ENCODE results near the gene SMAD9.

Gene SMAD9

DNA sequence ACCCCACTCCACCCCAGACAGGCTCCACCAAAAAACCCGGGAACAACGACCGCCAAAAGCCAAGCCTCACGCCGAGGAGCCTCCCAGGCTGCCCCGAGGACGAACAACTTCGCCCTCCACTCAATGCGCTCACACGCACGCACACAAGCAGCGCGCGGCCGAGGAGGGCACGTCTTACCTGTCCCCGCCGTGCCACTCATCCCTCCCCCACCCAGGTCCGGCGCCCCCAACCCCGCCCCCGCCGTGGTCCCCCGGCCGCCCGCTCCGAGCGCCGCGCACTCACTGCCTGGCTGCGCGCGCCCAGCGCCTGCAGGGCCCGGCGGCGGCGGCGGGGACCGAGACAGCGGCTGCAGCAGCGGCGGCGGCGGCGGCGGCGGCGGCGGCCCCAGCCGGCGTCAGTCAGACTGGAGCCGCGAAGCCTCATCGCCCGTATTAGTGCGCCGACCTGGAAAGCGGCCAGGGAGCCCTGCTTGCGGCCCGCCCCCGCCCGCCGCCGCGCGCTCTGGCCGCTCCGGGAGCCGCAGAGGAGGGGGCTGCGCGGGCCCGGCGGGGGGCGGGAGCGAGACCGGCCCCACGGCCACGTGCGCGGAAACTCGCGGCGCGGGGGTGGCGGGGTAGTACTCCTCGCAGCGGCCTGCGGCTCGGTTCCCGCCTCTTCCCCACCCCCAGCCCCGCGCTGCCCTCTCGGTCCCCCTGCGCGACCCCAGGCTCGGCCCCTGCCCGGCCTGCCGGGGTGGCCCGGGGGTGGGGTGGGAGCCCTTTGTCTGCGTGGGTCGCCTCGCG is at the start of gene SMAD9:
TSS of gene SMAD9 (minus strand) at position 406 of the 783 bp plus-strand sequence. CDS start 40,549 bp downstream, outside the sequence.
- Histone ChIP-seq H3K9me3 (ENCODE audit: insufficient read depth, low read depth, low read length) (no peaks in the 10 kb centered on the region), H3K9ac (ENCODE audit: low read depth, low read length) (peak within 1 kb of the TSS; percentile 64; the same call in 1 of the 2 replicates), H3K4me3 (ENCODE audit: low read length) (peak within 1 kb of the TSS; percentile 70), H3K27ac (ENCODE audit: low read length) (no peak within 1 kb of the TSS), H3K4me1 (ENCODE audit: insufficient read depth, low read length) (no peaks in the 10 kb centered on the region), H3K36me3 (ENCODE audit: insufficient read depth, low read depth, low read length) (no peaks in the 10 kb centered on the region), H3K27me3 (ENCODE audit: insufficient read depth, low read length) (peaks cover 57% of the 10 kb centered on the region)

DNA sequence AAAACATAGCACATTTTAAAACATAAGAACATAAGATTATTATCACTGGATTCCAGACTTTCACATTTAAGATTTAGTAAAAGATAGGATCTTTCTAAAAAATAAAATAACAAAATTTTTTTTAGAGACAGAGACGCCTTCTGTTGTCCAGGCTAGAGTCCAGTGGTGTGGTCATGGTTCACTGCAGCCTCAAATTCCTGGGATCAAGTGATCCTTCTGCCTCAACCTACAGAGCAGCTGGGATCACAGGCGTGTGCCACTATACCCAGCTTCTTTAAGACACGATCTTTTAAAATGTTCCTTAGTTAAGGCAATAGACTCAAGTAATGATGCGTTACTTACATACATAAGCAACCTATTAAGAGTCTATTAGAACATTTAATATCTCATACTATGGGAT is 46.4 kb upstream of the SMAD9 start:
- H3K9ac ChIP-seq (ENCODE audit: low read depth, low read length), result no peak overlapping the region
- H3K4me1 ChIP-seq (ENCODE audit: insufficient read depth, low read length), result no peaks in the 10 kb centered on the region
- H3K9me3 ChIP-seq (ENCODE audit: insufficient read depth, low read depth, low read length), result no peaks in the 10 kb centered on the region
- H3K4me3 ChIP-seq (ENCODE audit: low read length), result no peak overlapping the region
- no peaks in the 10 kb centered on the region for H3K27me3 ChIP-seq (ENCODE audit: insufficient read depth, low read length)
- peaks cover 58% of the 10 kb centered on the region for H3K36me3 ChIP-seq (ENCODE audit: insufficient read depth, low read depth, low read length)
- no peak overlapping the region for H3K27ac ChIP-seq (ENCODE audit: low read length)

DNA sequence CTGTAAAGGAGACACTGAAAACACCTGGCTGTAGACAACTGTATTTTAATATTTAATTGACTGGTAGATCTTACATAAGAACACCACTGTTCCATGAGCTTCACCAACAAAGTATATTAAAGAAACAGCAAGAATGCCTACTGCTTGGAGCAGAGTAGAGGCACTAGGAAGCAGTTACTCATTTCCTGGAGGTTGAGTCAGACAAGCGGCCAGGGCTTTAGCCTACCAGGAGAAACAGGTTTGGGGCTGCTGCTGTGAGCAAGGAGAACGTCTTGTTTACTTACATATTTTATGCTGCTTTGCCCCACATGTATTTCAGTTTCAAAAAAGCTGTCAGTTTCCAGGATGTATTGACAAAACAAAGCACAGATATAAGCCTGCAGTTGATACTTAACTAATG is 45.7 kb upstream of the SMAD9 start:
- Histone ChIP-seq H3K36me3 (ENCODE audit: insufficient read depth, low read depth, low read length) (peaks cover 51% of the 10 kb centered on the region), H3K4me3 (ENCODE audit: low read length) (no peak overlapping the region), H3K9ac (ENCODE audit: low read depth, low read length) (no peak overlapping the region), H3K9me3 (ENCODE audit: insufficient read depth, low read depth, low read length) (no peaks in the 10 kb centered on the region), H3K4me1 (ENCODE audit: insufficient read depth, low read length) (no peaks in the 10 kb centered on the region), H3K27me3 (ENCODE audit: insufficient read depth, low read length) (no peaks in the 10 kb centered on the region), H3K27ac (ENCODE audit: low read length) (no peak overlapping the region)

DNA sequence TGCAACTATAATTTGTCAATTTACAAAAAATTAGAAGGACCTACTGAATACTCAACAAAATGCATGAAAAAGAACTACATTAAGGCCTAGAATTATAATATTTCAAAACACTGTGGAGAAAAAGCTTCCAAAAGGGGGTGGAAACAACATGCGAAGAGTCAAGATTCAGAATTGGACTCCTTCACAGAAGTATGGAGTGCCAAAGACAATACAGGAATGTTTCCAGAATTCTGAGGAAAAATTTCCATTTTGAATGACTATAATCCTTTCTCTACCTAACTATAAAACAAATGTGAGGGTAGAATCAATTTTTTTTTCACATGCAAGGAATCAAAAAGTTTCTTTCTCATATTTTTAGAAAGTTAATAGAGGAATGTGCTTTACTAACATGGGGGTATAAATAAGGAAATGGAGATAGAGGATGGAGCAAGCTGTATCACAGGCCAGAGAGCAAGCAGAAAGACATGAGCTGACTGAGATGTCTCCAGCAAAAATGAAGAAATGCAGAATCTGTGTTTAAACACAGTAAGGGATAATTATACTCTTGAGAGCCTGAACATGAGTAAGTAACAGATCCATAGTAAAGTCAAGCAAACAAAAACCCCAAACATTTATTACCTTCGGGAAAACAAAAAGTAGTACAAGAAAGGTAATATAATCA is 39.5 kb upstream of the SMAD9 start:
- no peaks in the 10 kb centered on the region for H3K9me3 ChIP-seq (ENCODE audit: insufficient read depth, low read depth, low read length)
- H3K4me3 ChIP-seq (ENCODE audit: low read length), result no peak overlapping the region
- peaks cover 27% of the 10 kb centered on the region for H3K36me3 ChIP-seq (ENCODE audit: insufficient read depth, low read depth, low read length)
- H3K27me3 ChIP-seq (ENCODE audit: insufficient read depth, low read length), result no peaks in the 10 kb centered on the region
- H3K27ac ChIP-seq (ENCODE audit: low read length), result no peak overlapping the region
- H3K4me1 ChIP-seq (ENCODE audit: insufficient read depth, low read length), result no peaks in the 10 kb centered on the region
- H3K9ac ChIP-seq (ENCODE audit: low read depth, low read length), result no peak overlapping the region

DNA sequence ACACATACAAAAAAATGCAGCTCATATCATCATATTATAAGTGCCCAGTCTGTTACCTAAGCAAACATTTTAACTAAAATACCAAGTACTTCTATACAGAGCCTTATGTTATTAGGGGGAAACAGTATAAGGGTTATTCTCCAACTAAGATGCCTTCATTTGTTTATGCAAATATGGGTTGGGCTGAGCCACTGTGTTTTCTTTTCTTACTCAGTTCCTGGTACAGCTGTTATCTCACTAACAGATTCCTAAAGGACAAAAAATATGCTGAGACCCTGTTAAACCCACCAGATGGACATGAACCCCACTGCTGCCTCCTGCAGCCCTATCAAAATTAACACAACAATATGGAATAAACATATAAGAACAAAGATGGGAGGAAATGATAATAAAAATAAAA is 34.5 kb upstream of the SMAD9 start:
- Histone ChIP-seq H3K4me1 (ENCODE audit: insufficient read depth, low read length) (no peaks in the 10 kb centered on the region), H3K4me3 (ENCODE audit: low read length) (no peak overlapping the region), H3K27ac (ENCODE audit: low read length) (no peak overlapping the region), H3K9me3 (ENCODE audit: insufficient read depth, low read depth, low read length) (no peaks in the 10 kb centered on the region), H3K9ac (ENCODE audit: low read depth, low read length) (no peak overlapping the region), H3K36me3 (ENCODE audit: insufficient read depth, low read depth, low read length) (peaks cover 22% of the 10 kb centered on the region), H3K27me3 (ENCODE audit: insufficient read depth, low read length) (no peaks in the 10 kb centered on the region)

DNA sequence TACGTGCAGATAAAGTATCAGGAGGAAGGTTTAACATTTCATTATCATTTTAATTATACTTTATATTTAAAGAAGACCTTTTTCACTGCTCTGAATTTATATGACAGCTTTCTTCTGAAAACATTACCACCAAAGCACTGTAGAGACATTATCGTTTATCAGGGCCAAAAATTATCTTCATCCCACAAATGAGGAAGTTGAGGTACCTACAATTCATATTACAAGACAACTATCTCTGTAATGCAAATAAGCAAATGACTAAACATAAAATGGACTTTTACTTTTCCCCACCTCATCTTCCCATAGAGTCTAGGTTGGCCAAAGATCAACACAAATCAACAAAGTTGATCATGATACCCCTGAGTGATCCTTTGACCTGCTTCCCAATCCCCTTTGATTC is 30.9 kb upstream of the SMAD9 start:
- Histone ChIP-seq H3K9me3 (ENCODE audit: insufficient read depth, low read depth, low read length) (no peaks in the 10 kb centered on the region), H3K4me3 (ENCODE audit: low read length) (no peak overlapping the region), H3K4me1 (ENCODE audit: insufficient read depth, low read length) (no peaks in the 10 kb centered on the region), H3K27ac (ENCODE audit: low read length) (no peak overlapping the region), H3K9ac (ENCODE audit: low read depth, low read length) (no peak overlapping the region), H3K36me3 (ENCODE audit: insufficient read depth, low read depth, low read length) (peaks cover 31% of the 10 kb centered on the region), H3K27me3 (ENCODE audit: insufficient read depth, low read length) (no peaks in the 10 kb centered on the region)

DNA sequence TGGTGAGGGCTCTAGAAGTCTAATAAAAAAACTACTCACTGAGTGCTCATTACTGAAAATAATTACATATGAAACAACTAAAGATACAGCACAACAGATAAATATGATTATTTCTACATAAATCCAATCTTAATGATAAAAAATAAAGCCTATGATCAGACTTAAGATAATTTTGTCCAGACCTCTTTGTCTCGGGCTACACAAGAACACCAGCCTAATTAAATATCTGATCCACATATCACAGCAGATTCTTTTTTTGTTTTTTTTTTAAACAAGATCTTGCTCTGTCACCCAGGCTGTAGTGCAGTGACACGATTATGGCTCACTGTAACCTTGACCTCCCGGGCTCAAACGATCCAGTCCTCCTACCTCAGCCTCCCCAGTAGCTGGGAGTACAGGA is 30.3 kb upstream of the SMAD9 start:
- Histone ChIP-seq H3K9me3 (ENCODE audit: insufficient read depth, low read depth, low read length) (no peaks in the 10 kb centered on the region), H3K36me3 (ENCODE audit: insufficient read depth, low read depth, low read length) (peaks cover 31% of the 10 kb centered on the region), H3K9ac (ENCODE audit: low read depth, low read length) (no peak overlapping the region), H3K4me1 (ENCODE audit: insufficient read depth, low read length) (no peaks in the 10 kb centered on the region), H3K27ac (ENCODE audit: low read length) (no peak overlapping the region), H3K4me3 (ENCODE audit: low read length) (no peak overlapping the region), H3K27me3 (ENCODE audit: insufficient read depth, low read length) (no peaks in the 10 kb centered on the region)

DNA sequence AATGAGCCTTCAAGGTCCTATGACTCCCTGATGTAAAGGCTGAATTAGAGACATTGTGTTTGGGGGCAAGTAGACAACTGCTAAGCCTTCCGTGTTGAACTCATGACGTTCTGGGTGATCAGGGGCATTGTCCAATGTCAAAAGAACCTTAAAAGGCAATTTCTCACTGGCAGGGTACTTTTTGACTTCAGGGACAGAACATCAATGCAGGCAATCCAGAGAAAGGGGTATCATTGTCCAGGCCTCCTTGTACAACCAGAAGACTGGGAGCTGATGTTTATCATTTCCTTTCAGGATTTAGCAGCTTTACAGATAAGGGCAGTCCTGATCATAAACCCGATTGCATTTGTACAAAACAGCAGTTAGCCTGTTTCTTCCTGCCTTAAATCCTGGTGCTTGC is 25.0 kb upstream of the SMAD9 start:
- no peak overlapping the region for H3K27ac ChIP-seq (ENCODE audit: low read length)
- peaks cover 12% of the 10 kb centered on the region for H3K36me3 ChIP-seq (ENCODE audit: insufficient read depth, low read depth, low read length)
- no peaks in the 10 kb centered on the region for H3K27me3 ChIP-seq (ENCODE audit: insufficient read depth, low read length)
- H3K9ac ChIP-seq (ENCODE audit: low read depth, low read length), result no peak overlapping the region
- no peak overlapping the region for H3K4me3 ChIP-seq (ENCODE audit: low read length)
- H3K4me1 ChIP-seq (ENCODE audit: insufficient read depth, low read length), result no peaks in the 10 kb centered on the region
- H3K9me3 ChIP-seq (ENCODE audit: insufficient read depth, low read depth, low read length), result no peaks in the 10 kb centered on the region

DNA sequence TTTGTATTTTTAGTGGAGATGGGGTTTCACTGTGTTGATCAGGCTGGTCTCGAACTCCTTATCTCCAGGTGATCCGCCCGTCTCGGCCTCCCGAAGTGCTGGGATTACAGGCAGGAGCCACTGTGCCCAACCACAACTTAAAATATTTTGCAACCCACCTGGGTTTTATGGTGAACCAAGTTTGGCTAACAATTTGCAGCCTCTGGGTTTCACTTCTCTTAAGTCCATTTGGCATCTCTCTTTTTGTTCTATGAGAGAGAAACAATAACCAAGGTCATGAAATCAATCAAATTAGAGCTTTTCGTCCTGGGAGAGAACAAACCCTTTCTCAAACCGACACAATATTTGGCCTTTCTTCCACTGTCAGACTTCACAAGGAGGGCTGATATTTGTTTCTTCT is 5.6 kb upstream of the SMAD9 start:
- Histone ChIP-seq H3K36me3 (ENCODE audit: insufficient read depth, low read depth, low read length) (no peaks in the 10 kb centered on the region), H3K4me1 (ENCODE audit: insufficient read depth, low read length) (no peaks in the 10 kb centered on the region), H3K27ac (ENCODE audit: low read length) (no peak overlapping the region), H3K4me3 (ENCODE audit: low read length) (no peak overlapping the region), H3K27me3 (ENCODE audit: insufficient read depth, low read length) (peaks cover 21% of the 10 kb centered on the region), H3K9me3 (ENCODE audit: insufficient read depth, low read depth, low read length) (no peaks in the 10 kb centered on the region), H3K9ac (ENCODE audit: low read depth, low read length) (no peak overlapping the region)

DNA sequence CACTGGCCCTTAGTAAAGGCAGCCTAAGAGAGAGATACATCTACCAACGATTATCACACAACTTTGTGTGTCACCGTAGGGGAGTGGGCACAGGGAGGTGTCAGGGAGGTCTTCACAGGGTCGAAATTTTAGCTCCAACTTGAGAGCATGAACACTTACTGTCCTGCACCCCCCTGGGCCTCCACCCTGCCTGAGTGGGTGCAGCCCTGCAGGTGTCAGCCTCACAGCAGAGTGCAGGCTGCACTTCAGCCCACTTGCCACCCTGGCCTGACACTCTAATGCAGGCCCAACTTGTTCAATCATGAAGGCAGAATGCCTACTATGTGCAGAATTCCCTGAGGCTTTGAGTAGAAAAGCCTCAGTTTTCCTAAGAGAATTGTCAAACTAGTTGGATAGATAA is 4.0 kb upstream of the SMAD9 start:
- Histone ChIP-seq H3K27me3 (ENCODE audit: insufficient read depth, low read length) (peaks cover 29% of the 10 kb centered on the region), H3K9ac (ENCODE audit: low read depth, low read length) (no peak overlapping the region)

DNA sequence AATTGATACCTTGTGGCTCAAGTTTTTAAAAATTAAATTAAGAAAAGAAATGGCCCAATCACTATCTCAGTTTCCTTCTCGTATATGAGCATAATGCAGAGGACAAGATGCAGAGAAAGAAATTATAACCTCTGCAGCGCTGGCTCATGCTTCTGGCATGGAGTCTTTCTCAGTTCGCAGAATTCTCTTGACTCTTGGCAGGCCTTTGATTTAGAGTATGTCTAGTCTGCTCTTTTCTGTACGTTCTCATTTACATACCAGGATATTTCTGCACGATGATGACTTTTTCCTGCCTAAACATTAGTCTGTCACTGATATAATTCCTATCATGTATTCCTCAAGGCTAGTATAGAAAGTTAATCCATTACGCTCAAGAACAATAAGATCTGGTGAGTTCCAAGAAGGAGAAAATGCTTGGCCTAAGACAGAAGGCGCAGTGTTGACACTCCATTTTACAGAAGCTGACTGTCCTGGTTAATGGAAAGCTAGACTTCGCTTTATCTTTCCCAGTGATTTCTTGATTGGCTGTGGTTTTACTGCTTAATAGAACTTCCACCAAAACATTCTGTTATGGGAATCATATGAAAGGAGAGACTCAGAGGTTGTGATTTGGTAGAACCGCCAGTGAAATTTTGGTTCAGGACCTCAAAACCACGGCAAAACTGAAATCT is 1.7 kb upstream of the SMAD9 start:
- H3K9me3 ChIP-seq (ENCODE audit: insufficient read depth, low read depth, low read length), result no peaks in the 10 kb centered on the region
- no peaks in the 10 kb centered on the region for H3K36me3 ChIP-seq (ENCODE audit: insufficient read depth, low read depth, low read length)
- peaks cover 51% of the 10 kb centered on the region for H3K27me3 ChIP-seq (ENCODE audit: insufficient read depth, low read length)
- no peak overlapping the region for H3K27ac ChIP-seq (ENCODE audit: low read length)
- no peak overlapping the region for H3K9ac ChIP-seq (ENCODE audit: low read depth, low read length)
- H3K4me1 ChIP-seq (ENCODE audit: insufficient read depth, low read length), result no peaks in the 10 kb centered on the region
- H3K4me3 ChIP-seq (ENCODE audit: low read length), result no peak overlapping the region

More for the DNA sequence above, 4.0 kb upstream of the SMAD9 start:
- Histone ChIP-seq H3K36me3 (ENCODE audit: insufficient read depth, low read depth, low read length) (no peaks in the 10 kb centered on the region), H3K9me3 (ENCODE audit: insufficient read depth, low read depth, low read length) (no peaks in the 10 kb centered on the region), H3K4me1 (ENCODE audit: insufficient read depth, low read length) (no peaks in the 10 kb centered on the region), H3K27ac (ENCODE audit: low read length) (no peak overlapping the region), H3K4me3 (ENCODE audit: low read length) (no peak overlapping the region)

Data from iPS-20b (cell line).